Measurements from ENCODE around the gene BSND.

DNA sequence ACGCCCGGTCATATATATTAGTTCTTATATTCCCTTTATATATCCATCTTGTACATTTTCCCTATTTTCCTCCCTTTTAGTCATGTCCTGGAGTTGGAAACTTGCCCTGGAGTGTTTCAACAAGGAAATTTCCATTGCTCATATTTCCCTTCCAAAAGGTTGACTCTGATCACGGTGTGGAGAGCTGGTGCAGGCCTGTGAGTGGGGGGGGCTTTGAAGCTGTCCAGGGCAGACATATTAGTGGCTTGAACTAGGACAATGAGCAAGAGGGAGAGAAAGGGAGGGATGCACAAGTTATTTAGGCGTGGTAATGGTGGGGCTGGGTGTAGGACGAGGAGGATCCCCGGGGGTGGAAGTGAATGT, 48.7 kb upstream of the BSND start:
- TF ChIP-seq, protein P1, sequence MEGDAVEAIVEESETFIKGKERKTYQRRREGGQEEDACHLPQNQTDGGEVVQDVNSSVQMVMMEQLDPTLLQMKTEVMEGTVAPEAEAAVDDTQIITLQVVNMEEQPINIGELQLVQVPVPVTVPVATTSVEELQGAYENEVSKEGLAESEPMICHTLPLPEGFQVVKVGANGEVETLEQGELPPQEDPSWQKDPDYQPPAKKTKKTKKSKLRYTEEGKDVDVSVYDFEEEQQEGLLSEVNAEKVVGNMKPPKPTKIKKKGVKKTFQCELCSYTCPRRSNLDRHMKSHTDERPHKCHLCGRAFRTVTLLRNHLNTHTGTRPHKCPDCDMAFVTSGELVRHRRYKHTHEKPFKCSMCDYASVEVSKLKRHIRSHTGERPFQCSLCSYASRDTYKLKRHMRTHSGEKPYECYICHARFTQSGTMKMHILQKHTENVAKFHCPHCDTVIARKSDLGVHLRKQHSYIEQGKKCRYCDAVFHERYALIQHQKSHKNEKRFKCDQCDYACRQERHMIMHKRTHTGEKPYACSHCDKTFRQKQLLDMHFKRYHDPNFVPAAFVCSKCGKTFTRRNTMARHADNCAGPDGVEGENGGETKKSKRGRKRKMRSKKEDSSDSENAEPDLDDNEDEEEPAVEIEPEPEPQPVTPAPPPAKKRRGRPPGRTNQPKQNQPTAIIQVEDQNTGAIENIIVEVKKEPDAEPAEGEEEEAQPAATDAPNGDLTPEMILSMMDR (IDR thresholded peaks at IDR 0.05; ENCODE audit: low read length), result no peak
- TF ChIP-seq EZH2 (IDR thresholded peaks at IDR 0.05; ENCODE audit: borderline replicate concordance, low read length), result no peak
